Endodermal cell (in vitro differentiated cells): ENCODE data around the gene METTL26. TPM values are rescaled to one million over a fixed set of nuclear protein-coding genes. Genes with fewer than 3 reads are reported as not detected.

Source experiments
- DNase-seq: peaks from one replicate; pipeline ENCODE4 v3.0.0-alpha.2; 2017
- H3K27ac ChIP-seq: 2 replicates; pipeline ENCODE4 v1.5.1; 2013; ENCODE audit warnings: mild to moderate bottlenecking, low read depth, low read length, moderate library complexity
- H3K27me3 ChIP-seq: 2 replicates; pipeline ENCODE4 v1.6.1; 2013; ENCODE audit warnings: mild to moderate bottlenecking, low read length, moderate library complexity; ENCODE audit not compliant: insufficient read depth, control insufficient read depth, poor library complexity, severe bottlenecking
- H3K36me3 ChIP-seq: 2 replicates; pipeline ENCODE4 v1.7.0; 2013; ENCODE audit warnings: mild to moderate bottlenecking, low read length, moderate library complexity; ENCODE audit not compliant: control insufficient read depth, insufficient read depth
- H3K4me1 ChIP-seq: one replicate; pipeline ENCODE4 v1.7.0; 2013; ENCODE audit warnings: low read length; ENCODE audit not compliant: control insufficient read depth, insufficient read depth
- H3K4me3 ChIP-seq: 2 replicates; pipeline ENCODE4 v1.5.1; 2013; ENCODE audit warnings: mild to moderate bottlenecking, low read length, moderate library complexity
- H3K9ac ChIP-seq: 2 replicates; pipeline ENCODE4 v1.6.1; 2013; ENCODE audit warnings: mild to moderate bottlenecking, low read length, moderate library complexity; ENCODE audit not compliant: poor library complexity, severe bottlenecking; ENCODE audit errors: extremely low read depth
- H3K9me3 ChIP-seq: 2 replicates; pipeline ENCODE4 v1.6.1; 2013; ENCODE audit warnings: mild to moderate bottlenecking, low read length, moderate library complexity; ENCODE audit not compliant: control insufficient read depth
- H3K27ac Mint-ChIP-seq: 2 replicates; pipeline ENCODE4 v1.8.0; 2020; ENCODE audit warnings: mixed read lengths
- H3K27me3 Mint-ChIP-seq: 2 replicates; pipeline ENCODE4 v1.8.0; 2021; ENCODE audit warnings: mild to moderate bottlenecking, mixed read lengths; ENCODE audit not compliant: insufficient read depth
- H3K36me3 Mint-ChIP-seq: 2 replicates; pipeline ENCODE4 v1.8.0; 2020; ENCODE audit warnings: low read depth, mixed read lengths
- H3K4me1 Mint-ChIP-seq: 2 replicates; pipeline ENCODE4 v1.8.0; 2020; ENCODE audit warnings: mixed read lengths
- H3K4me3 Mint-ChIP-seq: 2 replicates; pipeline ENCODE4 v1.8.0; 2020; ENCODE audit warnings: mild to moderate bottlenecking, moderate library complexity, mixed read lengths
- H3K9me3 Mint-ChIP-seq: 2 replicates; pipeline ENCODE4 v1.8.0; 2020; ENCODE audit warnings: mild to moderate bottlenecking, mixed read lengths
- WGBS, 2 experiments: methylation state at CpG; one replicate each; pipeline versions ENCODE4 v1.1.5 to v1.1.7; 2013; ENCODE audit warnings: missing lambda C conversion rate in 2 of 2, mixed read lengths in 1 of 2; ENCODE audit not compliant: insufficient coverage in 1 of 2, insufficient read length in 1 of 2; 5-methylcytosine and 5-hydroxymethylcytosine counted together
- total RNA-seq, 2 donors: library from RNA; stranded (reverse); fragmentation: NEBNext Ultra II Directional in 1 of 2; extraction: Animal tissue kit (Norgen Biotek cat#: 25700) in 1 of 2; gene quantifications; 2 replicates in 1 of 2; 3 replicates in 1 of 2; pipeline ENCODE4 v1.2.1, GENCODE V29; 2021
- TF ChIP-seq, protein P1 (sequence below): fragments of 200-600 bp; sonication (generic); conservative IDR thresholded peaks from 2 replicates; pipeline ENCODE4 v1.5.0; 2021; ENCODE audit warnings: antibody characterized with exemption, mild to moderate bottlenecking

METTL26 gene
- total RNA-seq, 2 donors from 2014 or later, result 72.1 to 79.8 TPM

- TF ChIP-seq, protein P1, sequence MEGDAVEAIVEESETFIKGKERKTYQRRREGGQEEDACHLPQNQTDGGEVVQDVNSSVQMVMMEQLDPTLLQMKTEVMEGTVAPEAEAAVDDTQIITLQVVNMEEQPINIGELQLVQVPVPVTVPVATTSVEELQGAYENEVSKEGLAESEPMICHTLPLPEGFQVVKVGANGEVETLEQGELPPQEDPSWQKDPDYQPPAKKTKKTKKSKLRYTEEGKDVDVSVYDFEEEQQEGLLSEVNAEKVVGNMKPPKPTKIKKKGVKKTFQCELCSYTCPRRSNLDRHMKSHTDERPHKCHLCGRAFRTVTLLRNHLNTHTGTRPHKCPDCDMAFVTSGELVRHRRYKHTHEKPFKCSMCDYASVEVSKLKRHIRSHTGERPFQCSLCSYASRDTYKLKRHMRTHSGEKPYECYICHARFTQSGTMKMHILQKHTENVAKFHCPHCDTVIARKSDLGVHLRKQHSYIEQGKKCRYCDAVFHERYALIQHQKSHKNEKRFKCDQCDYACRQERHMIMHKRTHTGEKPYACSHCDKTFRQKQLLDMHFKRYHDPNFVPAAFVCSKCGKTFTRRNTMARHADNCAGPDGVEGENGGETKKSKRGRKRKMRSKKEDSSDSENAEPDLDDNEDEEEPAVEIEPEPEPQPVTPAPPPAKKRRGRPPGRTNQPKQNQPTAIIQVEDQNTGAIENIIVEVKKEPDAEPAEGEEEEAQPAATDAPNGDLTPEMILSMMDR, result no peak
- peak overlapping the region; percentile 74 for H3K9ac ChIP-seq
Measured at GRCh38 chr16:649631-650030, 13.5 kb upstream of the METTL26 start.

GRCh38 chr16:648781-649589 lies 12.9 kb upstream of the METTL26 start, which contains the start of gene WDR90:
WDR90 (plus strand) TSS chr16:649365; CDS start chr16:649417, 52 bp downstream.
- DNase-seq, result peak; percentile 96
- no peaks in the 10 kb centered on the region for H3K27me3 ChIP-seq
- no peaks in the 10 kb centered on the region for H3K36me3 ChIP-seq
- H3K9me3 Mint-ChIP-seq, result no peaks in the 10 kb centered on the region
- H3K4me1 Mint-ChIP-seq, result no peaks in the 10 kb centered on the region
- H3K4me3 Mint-ChIP-seq, result peak within 1 kb of the TSS; percentile 68
- TF ChIP-seq, protein P1, result no peak
- H3K9ac ChIP-seq, result peak within 1 kb of the TSS; percentile 74
- H3K36me3 Mint-ChIP-seq, result no peaks in the 10 kb centered on the region
- H3K27me3 Mint-ChIP-seq, result no peaks in the 10 kb centered on the region
- no peaks in the 10 kb centered on the region for H3K4me1 ChIP-seq
- peak within 1 kb of the TSS; percentile 85 for H3K27ac Mint-ChIP-seq
- peak within 1 kb of the TSS; percentile 87 for H3K4me3 ChIP-seq
- 3 to 4% methylated on average over 36 to 91 of the region's 91 CpGs for WGBS, 2 experiments
- peak within 1 kb of the TSS; percentile 66 for H3K27ac ChIP-seq
- H3K9me3 ChIP-seq, result no peaks in the 10 kb centered on the region

More at GRCh38 chr16:649631-650030, 13.5 kb upstream of the METTL26 start:
- Mint-ChIP-seq H3K4me3 (peak overlapping the region; percentile 68), H3K27me3 (no peaks in the 10 kb centered on the region), H3K36me3 (no peaks in the 10 kb centered on the region), H3K4me1 (no peaks in the 10 kb centered on the region), H3K9me3 (no peaks in the 10 kb centered on the region), H3K27ac (no peak overlapping the region)
- peak overlapping the region; percentile 87 for H3K4me3 ChIP-seq
- H3K27ac ChIP-seq, result no peak overlapping the region
- no peaks in the 10 kb centered on the region for H3K27me3 ChIP-seq
- 12 to 29% methylated on average over 17 to 44 of the region's 44 CpGs for WGBS, 2 experiments
- DNase-seq, result no peak
- no peaks in the 10 kb centered on the region for H3K9me3 ChIP-seq
- no peaks in the 10 kb centered on the region for H3K36me3 ChIP-seq
- no peaks in the 10 kb centered on the region for H3K4me1 ChIP-seq

- DNase-seq, result peak; percentile 83
- H3K4me1 Mint-ChIP-seq, result no peaks in the 10 kb centered on the region
- 60 to 66% methylated on average over 18 to 24 of the region's 24 CpGs for WGBS, 2 experiments
Measured at GRCh38 chr16:648071-648780, 12.1 kb upstream of the METTL26 start.

More at GRCh38 chr16:648071-648780, 12.1 kb upstream of the METTL26 start:
- peak overlapping the region; percentile 66 for H3K27ac ChIP-seq
- TF ChIP-seq, protein P1, result peak; percentile 79
- H3K27me3 ChIP-seq, result no peaks in the 10 kb centered on the region
- H3K4me1 ChIP-seq, result no peaks in the 10 kb centered on the region
- no peaks in the 10 kb centered on the region for H3K9me3 ChIP-seq
- H3K4me3 ChIP-seq, result peak overlapping the region; percentile 87
- Mint-ChIP-seq H3K4me3 (peak overlapping the region; percentile 68), H3K9me3 (no peaks in the 10 kb centered on the region), H3K36me3 (no peaks in the 10 kb centered on the region), H3K27ac (peak overlapping the region; percentile 85), H3K27me3 (no peaks in the 10 kb centered on the region)
- no peaks in the 10 kb centered on the region for H3K36me3 ChIP-seq
- peak overlapping the region; percentile 74 for H3K9ac ChIP-seq
